Activated naive CD4-positive, alpha-beta T cell treated with anti-CD3 and anti-CD28 coated beads, Interleukin-2, amount 50 U/mL, for 24 hours (primary cell): ENCODE results near the gene AGAP1.

Experiments used
- H3K27ac Mint-ChIP-seq: one replicate; pipeline ENCODE4 v1.8.0; 2021; ENCODE audit warnings: mild to moderate bottlenecking, mixed read lengths
- H3K27me3 Mint-ChIP-seq: one replicate; pipeline ENCODE4 v1.8.0; 2021; ENCODE audit warnings: mixed read lengths
- H3K36me3 Mint-ChIP-seq: one replicate; pipeline ENCODE4 v1.8.0; 2021; ENCODE audit warnings: mixed read lengths
- H3K4me1 Mint-ChIP-seq: one replicate; pipeline ENCODE4 v1.8.0; 2021; ENCODE audit warnings: mixed read lengths
- H3K4me3 Mint-ChIP-seq: one replicate; pipeline ENCODE4 v1.8.0; 2021; ENCODE audit warnings: mild to moderate bottlenecking, mixed read lengths
- H3K9me3 Mint-ChIP-seq: one replicate; pipeline ENCODE4 v1.8.0; 2021; ENCODE audit warnings: mixed read lengths

The AGAP1 gene

GRCh38 chr2:235960716-235961640, 467.1 kb downstream of the AGAP1 start:
- H3K27ac Mint-ChIP-seq: peak overlapping the region; percentile 42
- peaks cover 6% of the 10 kb centered on the region for H3K27me3 Mint-ChIP-seq
- no peaks in the 10 kb centered on the region for H3K4me1 Mint-ChIP-seq
- no peaks in the 10 kb centered on the region for H3K36me3 Mint-ChIP-seq
- H3K4me3 Mint-ChIP-seq: no peak overlapping the region
- H3K9me3 Mint-ChIP-seq: no peaks in the 10 kb centered on the region

- H3K9me3 Mint-ChIP-seq: no peaks in the 10 kb centered on the region
- H3K4me3 Mint-ChIP-seq: no peak overlapping the region
- no peaks in the 10 kb centered on the region for H3K4me1 Mint-ChIP-seq
- H3K27ac Mint-ChIP-seq: no peak overlapping the region
- no peaks in the 10 kb centered on the region for H3K36me3 Mint-ChIP-seq
- peaks cover 6% of the 10 kb centered on the region for H3K27me3 Mint-ChIP-seq
Observed at GRCh38 chr2:235961711-235962110, 467.9 kb downstream of the AGAP1 start.

GRCh38 chr2:235963853-235964577, 470.2 kb downstream of the AGAP1 start:
- peaks cover 4% of the 10 kb centered on the region for H3K27me3 Mint-ChIP-seq
- H3K27ac Mint-ChIP-seq: no peak overlapping the region
- H3K4me1 Mint-ChIP-seq: no peaks in the 10 kb centered on the region

GRCh38 chr2:235964787-235965390, 471.0 kb downstream of the AGAP1 start:
- no peaks in the 10 kb centered on the region for H3K9me3 Mint-ChIP-seq
- H3K4me1 Mint-ChIP-seq: no peaks in the 10 kb centered on the region
- no peaks in the 10 kb centered on the region for H3K36me3 Mint-ChIP-seq
- no peak overlapping the region for H3K4me3 Mint-ChIP-seq
- peak overlapping the region; percentile 36 for H3K27ac Mint-ChIP-seq
- H3K27me3 Mint-ChIP-seq: peaks cover 4% of the 10 kb centered on the region

More at GRCh38 chr2:235963853-235964577, 470.2 kb downstream of the AGAP1 start:
- Mint-ChIP-seq H3K4me3 (no peak overlapping the region), H3K9me3 (no peaks in the 10 kb centered on the region), H3K36me3 (no peaks in the 10 kb centered on the region)

GRCh38 chr2:235966396-235966795, 472.6 kb downstream of the AGAP1 start:
- Mint-ChIP-seq H3K27ac (no peak overlapping the region), H3K36me3 (no peaks in the 10 kb centered on the region), H3K27me3 (peaks cover 4% of the 10 kb centered on the region)

GRCh38 chr2:235966932-235967757, 473.3 kb downstream of the AGAP1 start:
- H3K4me1 Mint-ChIP-seq: no peaks in the 10 kb centered on the region
- H3K27ac Mint-ChIP-seq: no peak overlapping the region
- H3K36me3 Mint-ChIP-seq: no peaks in the 10 kb centered on the region
- no peaks in the 10 kb centered on the region for H3K9me3 Mint-ChIP-seq
- H3K27me3 Mint-ChIP-seq: peaks cover 4% of the 10 kb centered on the region
- no peak overlapping the region for H3K4me3 Mint-ChIP-seq

More at GRCh38 chr2:235966396-235966795, 472.6 kb downstream of the AGAP1 start:
- Mint-ChIP-seq H3K4me3 (no peak overlapping the region), H3K9me3 (no peaks in the 10 kb centered on the region), H3K4me1 (no peaks in the 10 kb centered on the region)

- Mint-ChIP-seq H3K36me3 (no peaks in the 10 kb centered on the region), H3K4me3 (no peak overlapping the region), H3K9me3 (no peaks in the 10 kb centered on the region), H3K27me3 (peaks cover 4% of the 10 kb centered on the region), H3K4me1 (no peaks in the 10 kb centered on the region), H3K27ac (no peak overlapping the region)
Observed at GRCh38 chr2:235968155-235968554, 474.3 kb downstream of the AGAP1 start.

GRCh38 chr2:235968616-235969324, 474.9 kb downstream of the AGAP1 start:
- Mint-ChIP-seq H3K27ac (no peak overlapping the region), H3K36me3 (no peaks in the 10 kb centered on the region), H3K9me3 (no peaks in the 10 kb centered on the region), H3K4me3 (no peak overlapping the region), H3K4me1 (no peaks in the 10 kb centered on the region), H3K27me3 (peaks cover 1% of the 10 kb centered on the region)

- no peak overlapping the region for H3K4me3 Mint-ChIP-seq
- no peaks in the 10 kb centered on the region for H3K27me3 Mint-ChIP-seq
- H3K36me3 Mint-ChIP-seq: no peaks in the 10 kb centered on the region
- H3K9me3 Mint-ChIP-seq: no peaks in the 10 kb centered on the region
- H3K4me1 Mint-ChIP-seq: no peaks in the 10 kb centered on the region
- H3K27ac Mint-ChIP-seq: no peak overlapping the region
Observed at GRCh38 chr2:235970204-235971040, 476.6 kb downstream of the AGAP1 start.

- no peak overlapping the region for H3K27ac Mint-ChIP-seq
- peaks cover 3% of the 10 kb centered on the region for H3K9me3 Mint-ChIP-seq
- no peaks in the 10 kb centered on the region for H3K36me3 Mint-ChIP-seq
- no peaks in the 10 kb centered on the region for H3K4me1 Mint-ChIP-seq
- H3K4me3 Mint-ChIP-seq: no peak overlapping the region
- peaks cover 2% of the 10 kb centered on the region for H3K27me3 Mint-ChIP-seq
Observed at GRCh38 chr2:235976516-235976915, 482.7 kb downstream of the AGAP1 start.

GRCh38 chr2:235976956-235977355, 483.1 kb downstream of the AGAP1 start:
- no peak overlapping the region for H3K4me3 Mint-ChIP-seq
- H3K27me3 Mint-ChIP-seq: peaks cover 2% of the 10 kb centered on the region
- H3K9me3 Mint-ChIP-seq: peaks cover 3% of the 10 kb centered on the region
- H3K27ac Mint-ChIP-seq: no peak overlapping the region
- no peaks in the 10 kb centered on the region for H3K4me1 Mint-ChIP-seq
- H3K36me3 Mint-ChIP-seq: no peaks in the 10 kb centered on the region

- Mint-ChIP-seq H3K27ac (no peak overlapping the region), H3K36me3 (no peaks in the 10 kb centered on the region), H3K4me1 (no peaks in the 10 kb centered on the region), H3K9me3 (peaks cover 3% of the 10 kb centered on the region), H3K4me3 (no peak overlapping the region), H3K27me3 (peaks cover 2% of the 10 kb centered on the region)
Observed at GRCh38 chr2:235977445-235977844, 483.6 kb downstream of the AGAP1 start.

GRCh38 chr2:235978022-235978421, 484.2 kb downstream of the AGAP1 start:
- H3K27me3 Mint-ChIP-seq: peaks cover 2% of the 10 kb centered on the region
- H3K4me1 Mint-ChIP-seq: no peaks in the 10 kb centered on the region
- no peak overlapping the region for H3K4me3 Mint-ChIP-seq
- H3K36me3 Mint-ChIP-seq: no peaks in the 10 kb centered on the region
- H3K9me3 Mint-ChIP-seq: peaks cover 3% of the 10 kb centered on the region
- no peak overlapping the region for H3K27ac Mint-ChIP-seq

- H3K27ac Mint-ChIP-seq: no peak overlapping the region
- H3K36me3 Mint-ChIP-seq: no peaks in the 10 kb centered on the region
- no peaks in the 10 kb centered on the region for H3K4me1 Mint-ChIP-seq
- no peak overlapping the region for H3K4me3 Mint-ChIP-seq
- peaks cover 3% of the 10 kb centered on the region for H3K9me3 Mint-ChIP-seq
- peaks cover 2% of the 10 kb centered on the region for H3K27me3 Mint-ChIP-seq
Observed at GRCh38 chr2:235979037-235979436, 485.2 kb downstream of the AGAP1 start.
